Type B pancreatic cell (in vitro differentiated cells): Measurements from ENCODE around the gene ANKS1A. TPM values are rescaled to one million over a fixed set of nuclear protein-coding genes. Genes with fewer than 3 reads are reported as not detected.

Source experiments
- DNase-seq: peaks from one replicate; pipeline ENCODE4 v3.0.0; 2021; ENCODE audit warnings: mixed read lengths; ENCODE audit not compliant: unreplicated experiment; ENCODE audit errors: extremely low spot score
- H3K27ac Mint-ChIP-seq: 2 replicates; pipeline ENCODE4 v1.8.0; 2021; ENCODE audit warnings: mild to moderate bottlenecking, mixed read lengths
- H3K27me3 Mint-ChIP-seq: 2 replicates; pipeline ENCODE4 v1.8.0; 2021; ENCODE audit warnings: mixed read lengths
- H3K36me3 Mint-ChIP-seq: 2 replicates; pipeline ENCODE4 v1.8.0; 2021; ENCODE audit warnings: mixed read lengths
- H3K4me1 Mint-ChIP-seq: one replicate; pipeline ENCODE4 v1.8.0; 2021; ENCODE audit warnings: mixed read lengths; ENCODE audit not compliant: unreplicated experiment
- H3K4me3 Mint-ChIP-seq: 2 replicates; pipeline ENCODE4 v1.8.0; 2021; ENCODE audit warnings: mild to moderate bottlenecking, mixed read lengths
- H3K9me3 Mint-ChIP-seq: 2 replicates; pipeline ENCODE4 v1.8.0; 2021; ENCODE audit warnings: mixed read lengths
- total RNA-seq: library from RNA; stranded (reverse); gene quantifications from 2 replicates; pipeline ENCODE4 v1.2.1, GENCODE V29; 2021; ENCODE audit warnings: low replicate concordance
- TF ChIP-seq, protein P1 (sequence below): fragments of 200-600 bp; sonication (generic); conservative IDR thresholded peaks from 2 replicates; pipeline ENCODE4 v1.5.0; 2021; ENCODE audit warnings: antibody characterized with exemption, mild to moderate bottlenecking

Gene ANKS1A
- total RNA-seq, 1 donor from 2014 or later = 28.0 TPM

GRCh38 chr6:34887753-34888513, 1.1 kb upstream of the ANKS1A start, which contains the start of gene TAF11:
TAF11 (minus strand) TSS chr6:34888042; CDS start chr6:34887957, 85 bp downstream.
- Mint-ChIP-seq H3K4me3 (peak within 1 kb of the TSS; percentile 100), H3K36me3 (peaks cover 12% of the 10 kb centered on the region), H3K9me3 (no peaks in the 10 kb centered on the region), H3K27ac (peak within 1 kb of the TSS; percentile 100), H3K27me3 (no peaks in the 10 kb centered on the region), H3K4me1 (peaks cover 19% of the 10 kb centered on the region)
- TF ChIP-seq, protein P1, sequence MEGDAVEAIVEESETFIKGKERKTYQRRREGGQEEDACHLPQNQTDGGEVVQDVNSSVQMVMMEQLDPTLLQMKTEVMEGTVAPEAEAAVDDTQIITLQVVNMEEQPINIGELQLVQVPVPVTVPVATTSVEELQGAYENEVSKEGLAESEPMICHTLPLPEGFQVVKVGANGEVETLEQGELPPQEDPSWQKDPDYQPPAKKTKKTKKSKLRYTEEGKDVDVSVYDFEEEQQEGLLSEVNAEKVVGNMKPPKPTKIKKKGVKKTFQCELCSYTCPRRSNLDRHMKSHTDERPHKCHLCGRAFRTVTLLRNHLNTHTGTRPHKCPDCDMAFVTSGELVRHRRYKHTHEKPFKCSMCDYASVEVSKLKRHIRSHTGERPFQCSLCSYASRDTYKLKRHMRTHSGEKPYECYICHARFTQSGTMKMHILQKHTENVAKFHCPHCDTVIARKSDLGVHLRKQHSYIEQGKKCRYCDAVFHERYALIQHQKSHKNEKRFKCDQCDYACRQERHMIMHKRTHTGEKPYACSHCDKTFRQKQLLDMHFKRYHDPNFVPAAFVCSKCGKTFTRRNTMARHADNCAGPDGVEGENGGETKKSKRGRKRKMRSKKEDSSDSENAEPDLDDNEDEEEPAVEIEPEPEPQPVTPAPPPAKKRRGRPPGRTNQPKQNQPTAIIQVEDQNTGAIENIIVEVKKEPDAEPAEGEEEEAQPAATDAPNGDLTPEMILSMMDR = no peak
- peak; percentile 89 for DNase-seq

DNA sequence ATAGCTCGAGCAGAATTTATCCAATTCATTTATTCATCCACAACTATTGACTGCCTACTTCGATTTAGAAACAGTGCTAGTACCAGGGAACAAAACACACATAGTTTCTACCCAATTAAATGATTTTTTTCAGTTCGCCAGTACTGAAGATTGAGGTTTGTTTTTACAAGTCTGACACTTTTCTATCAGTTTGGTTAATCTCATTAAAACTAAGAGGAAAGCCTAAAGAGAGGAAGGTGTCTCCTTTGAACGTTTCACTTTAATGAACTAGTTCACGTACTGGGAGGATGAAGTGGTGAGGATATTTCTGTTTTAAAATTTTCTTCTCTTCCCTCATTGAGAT, 570 bp upstream of the ANKS1A start:
- peaks cover 12% of the 10 kb centered on the region for H3K36me3 Mint-ChIP-seq
- H3K4me3 Mint-ChIP-seq = peak overlapping the region; percentile 100
- peaks cover 19% of the 10 kb centered on the region for H3K4me1 Mint-ChIP-seq
- TF ChIP-seq, protein P1 = no peak
- no peak for DNase-seq
- no peaks in the 10 kb centered on the region for H3K9me3 Mint-ChIP-seq
- H3K27ac Mint-ChIP-seq = peak overlapping the region; percentile 100
- H3K27me3 Mint-ChIP-seq = no peaks in the 10 kb centered on the region

- Mint-ChIP-seq H3K9me3 (no peaks in the 10 kb centered on the region), H3K27ac (peak overlapping the region; percentile 88), H3K4me3 (peak overlapping the region; percentile 100), H3K36me3 (no peaks in the 10 kb centered on the region), H3K4me1 (peaks cover 19% of the 10 kb centered on the region), H3K27me3 (no peaks in the 10 kb centered on the region)
- TF ChIP-seq, protein P1 = no peak
- no peak for DNase-seq
These were observed 1.5 kb downstream of the ANKS1A start for GRCh38 chr6:34890533-34890925.

- Mint-ChIP-seq H3K4me1 (peaks cover 19% of the 10 kb centered on the region), H3K4me3 (peak overlapping the region; percentile 100), H3K36me3 (no peaks in the 10 kb centered on the region), H3K9me3 (no peaks in the 10 kb centered on the region), H3K27me3 (no peaks in the 10 kb centered on the region), H3K27ac (peak overlapping the region; percentile 88)
- no peak for DNase-seq
- TF ChIP-seq, protein P1 = no peak
These were observed 2.2 kb downstream of the ANKS1A start for GRCh38 chr6:34891296-34891695.

DNA sequence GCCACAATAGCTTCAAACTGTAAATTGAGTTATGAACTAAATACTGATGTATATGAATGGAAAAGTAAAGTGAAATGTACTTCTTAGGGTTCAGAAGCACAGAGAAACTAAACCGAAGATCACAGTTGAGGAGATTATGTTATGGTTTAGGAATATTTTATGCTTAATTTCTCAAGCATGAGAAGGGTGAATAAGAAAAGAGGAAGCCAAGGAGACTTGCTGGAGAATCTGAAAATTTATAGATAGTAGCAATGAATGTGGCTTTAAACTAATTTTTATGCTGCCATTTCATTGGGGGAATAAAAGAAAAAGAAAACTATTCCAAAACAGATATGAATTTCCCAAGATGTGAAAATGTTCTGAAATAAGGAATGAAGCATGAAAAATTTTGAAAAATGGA, 5.6 kb downstream of the ANKS1A start:
- Mint-ChIP-seq H3K9me3 (no peaks in the 10 kb centered on the region), H3K36me3 (no peaks in the 10 kb centered on the region), H3K4me3 (no peak overlapping the region), H3K27me3 (no peaks in the 10 kb centered on the region), H3K27ac (no peak overlapping the region), H3K4me1 (peaks cover 16% of the 10 kb centered on the region)
- no peak for DNase-seq
- TF ChIP-seq, protein P1 = no peak
